ENCODE data around the gene SERPINB13.

GRCh38 chr18:63564021-63564420 is 23.1 kb upstream of the SERPINB13 start:
- TF ChIP-seq CTCF (IDR thresholded peaks at IDR 0.05) (no peak), POLR2A (IDR thresholded peaks at IDR 0.05) (no peak)
